Brain pericyte (primary cell): ENCODE results near the gene PCSK2.

Experiments
- DNase-seq: peaks from one replicate; pipeline ENCODE4 v3.0.0-alpha.2; 2012; ENCODE audit warnings: low read depth, low spot score

PCSK2 gene

GRCh38 chr20:17504066-17504897 lies 277.4 kb downstream of the PCSK2 start:
- DNase-seq = no peak

- DNase-seq = peak; percentile 15
Measured at GRCh38 chr20:17504898-17505635, 278.2 kb downstream of the PCSK2 start.

DNA sequence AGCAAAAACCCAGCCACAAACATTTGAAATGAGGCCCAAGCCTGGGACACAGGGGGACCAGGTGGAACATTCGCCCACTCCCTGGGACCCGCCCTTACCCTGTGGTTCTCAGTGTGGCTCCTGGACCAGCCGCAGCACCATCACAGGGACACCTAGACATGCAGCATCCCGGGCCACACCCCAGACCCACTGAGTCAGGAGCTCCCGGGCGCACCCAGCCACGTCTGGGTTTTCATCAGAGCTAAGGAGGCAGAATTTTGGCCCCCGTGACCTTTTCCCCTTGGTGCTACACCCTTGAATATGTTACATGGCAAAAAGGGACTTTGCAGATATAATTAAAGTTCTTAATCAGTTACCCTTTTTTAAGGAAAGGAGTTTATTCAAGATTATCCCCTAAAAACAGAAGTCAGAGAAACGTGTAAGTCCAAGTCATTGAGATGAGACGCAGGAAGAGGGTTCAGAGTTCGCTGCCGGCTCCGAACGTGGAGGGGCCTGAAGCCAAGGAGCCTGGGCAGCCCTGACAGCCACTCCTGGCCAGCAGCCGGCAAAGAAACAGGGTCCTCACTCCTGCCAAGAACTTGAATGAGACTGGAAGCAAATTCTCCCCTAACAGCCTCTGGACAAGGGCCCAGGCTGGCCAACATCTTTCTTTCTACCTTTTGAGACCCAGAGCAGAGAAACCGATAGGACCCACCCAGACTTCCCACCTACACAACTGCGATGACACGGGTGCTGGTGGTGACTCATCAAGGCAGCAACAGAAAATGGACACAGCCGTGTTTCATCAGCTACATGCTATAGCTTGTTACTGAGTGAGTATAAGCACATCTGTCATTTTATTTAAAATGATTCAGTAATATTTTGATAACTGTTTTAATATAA lies 279.0 kb downstream of the PCSK2 start:
- no peak for DNase-seq

DNA sequence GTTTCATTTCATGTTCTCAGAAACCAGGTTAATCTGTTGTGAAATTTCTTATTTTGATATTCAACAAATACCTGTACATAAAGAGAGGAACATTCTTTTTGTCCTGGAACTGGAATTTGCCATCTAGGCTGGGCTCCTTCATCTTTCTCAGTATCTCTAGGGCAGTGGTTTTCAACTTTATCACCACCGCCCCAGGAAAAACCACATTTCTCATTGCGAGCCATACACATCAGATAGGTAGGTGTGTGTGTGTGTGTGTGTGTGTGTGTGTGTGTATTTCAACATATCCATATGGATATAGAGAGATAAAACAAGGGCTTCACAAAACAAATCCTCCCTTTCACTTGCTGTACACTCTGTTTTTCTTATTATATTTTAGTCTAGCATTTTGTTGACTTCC lies 280.2 kb downstream of the PCSK2 start:
- DNase-seq = no peak

DNA sequence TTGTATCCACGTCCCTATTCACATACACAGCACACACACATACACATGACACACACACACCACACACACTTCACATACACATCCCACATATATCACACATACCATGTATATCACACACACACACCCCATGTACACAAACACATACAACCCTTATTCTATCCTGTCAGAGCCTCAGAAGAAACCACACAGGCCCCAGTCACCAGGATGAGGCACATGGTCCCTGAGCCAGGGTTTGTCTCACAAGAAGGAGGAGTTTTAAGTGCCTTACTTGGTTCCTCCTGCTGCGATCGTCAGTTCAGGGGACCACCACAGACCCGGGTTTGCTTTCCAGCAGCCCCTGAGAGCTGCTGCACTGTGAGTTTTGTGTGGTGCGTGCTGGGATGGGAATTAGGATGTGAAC lies 280.7 kb downstream of the PCSK2 start:
- no peak for DNase-seq

GRCh38 chr20:17508756-17509155 lies 281.9 kb downstream of the PCSK2 start:
- no peak for DNase-seq

- DNase-seq = no peak
Measured at GRCh38 chr20:17510548-17510947, 283.7 kb downstream of the PCSK2 start.

DNA sequence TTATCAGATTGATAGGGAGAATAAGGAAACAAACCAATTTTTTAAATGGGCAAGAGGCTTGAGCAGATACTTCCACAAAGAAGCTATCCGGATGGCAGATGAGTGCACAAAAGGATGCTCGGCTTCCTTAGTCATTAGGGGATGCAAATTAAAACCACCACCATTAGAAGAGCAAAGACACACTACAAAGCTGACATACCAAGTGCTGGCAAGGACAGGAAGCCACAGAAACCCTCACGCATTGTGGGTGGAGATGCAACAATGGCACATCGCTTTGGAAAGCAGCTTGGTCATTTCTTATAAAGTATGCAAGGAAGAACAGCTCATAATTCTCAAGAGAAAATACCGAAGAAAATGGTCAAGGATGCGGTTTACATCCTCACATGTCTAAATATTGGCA lies 284.6 kb downstream of the PCSK2 start:
- no peak for DNase-seq

GRCh38 chr20:17513939-17514338 lies 287.1 kb downstream of the PCSK2 start:
- no peak for DNase-seq

- no peak for DNase-seq
Measured at GRCh38 chr20:17515053-17515452, 288.2 kb downstream of the PCSK2 start.

- no peak for DNase-seq
Measured at GRCh38 chr20:17518339-17519052, 291.7 kb downstream of the PCSK2 start.

- no peak for DNase-seq
Measured at GRCh38 chr20:17519606-17520285, 292.9 kb downstream of the PCSK2 start.

- DNase-seq = no peak
Measured at GRCh38 chr20:17520583-17520982, 293.7 kb downstream of the PCSK2 start.

DNA sequence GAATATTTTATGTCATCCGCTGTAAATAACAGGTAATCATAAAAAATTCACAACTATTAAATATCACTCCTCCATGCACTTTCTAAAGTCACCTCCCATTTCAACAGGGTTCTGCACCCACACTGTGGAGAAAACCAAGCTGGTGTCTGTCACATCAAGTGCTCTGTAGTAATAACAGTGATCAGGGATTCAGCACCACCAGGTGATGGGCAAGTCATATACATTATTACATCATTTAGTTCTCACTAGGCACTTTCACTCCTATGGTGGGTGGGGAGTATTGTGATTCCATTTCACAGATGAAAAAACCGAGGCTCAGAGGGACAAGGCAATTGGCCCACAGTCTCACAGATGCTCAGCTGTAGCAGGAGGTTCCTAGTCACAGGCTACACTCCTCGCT lies 295.7 kb downstream of the PCSK2 start:
- no peak for DNase-seq

DNA sequence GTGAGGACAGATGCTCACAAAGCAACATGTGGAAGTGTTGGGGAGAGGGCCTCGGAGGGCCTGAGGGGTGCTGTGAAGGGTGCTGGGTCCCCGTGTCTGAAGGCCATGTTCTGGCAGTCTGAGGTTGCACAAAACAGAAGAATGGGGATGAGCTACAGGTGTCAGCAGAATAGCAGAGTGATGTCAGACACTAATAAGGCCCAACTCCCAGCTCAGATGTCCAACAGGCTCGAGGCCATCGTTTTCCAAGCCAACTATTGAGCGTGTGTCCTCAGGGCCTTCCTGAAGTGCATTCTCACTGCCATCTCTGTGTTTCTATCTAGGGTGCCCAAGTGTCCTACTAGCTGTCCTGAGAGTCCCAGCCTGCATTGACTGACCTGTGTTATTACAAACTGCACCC lies 296.5 kb downstream of the PCSK2 start:
- DNase-seq = no peak

- DNase-seq = no peak
Measured at GRCh38 chr20:17524560-17524959, 297.7 kb downstream of the PCSK2 start.

DNA sequence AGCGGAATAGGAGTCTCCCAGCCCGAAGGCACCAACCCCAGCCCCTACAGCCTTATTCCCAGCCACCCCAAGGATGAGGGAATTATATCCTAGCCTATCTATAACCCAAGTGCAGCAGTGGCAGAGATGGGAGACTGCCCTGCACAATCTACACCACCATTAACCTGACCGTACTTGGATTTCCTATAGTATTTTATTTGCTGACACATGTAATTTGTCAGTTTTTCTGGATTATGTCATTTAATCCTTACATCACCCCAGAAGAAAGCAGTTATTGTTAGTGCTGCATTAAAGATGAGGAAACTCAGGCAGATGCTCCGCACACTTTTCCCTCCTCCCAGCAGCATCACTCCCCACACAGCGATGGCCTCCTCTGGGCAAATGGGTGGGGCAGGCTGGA lies 298.3 kb downstream of the PCSK2 start:
- DNase-seq = no peak

GRCh38 chr20:17525650-17526049 lies 298.8 kb downstream of the PCSK2 start:
- DNase-seq = no peak

- no peak for DNase-seq
Measured at GRCh38 chr20:17529586-17529985, 302.7 kb downstream of the PCSK2 start.

DNA sequence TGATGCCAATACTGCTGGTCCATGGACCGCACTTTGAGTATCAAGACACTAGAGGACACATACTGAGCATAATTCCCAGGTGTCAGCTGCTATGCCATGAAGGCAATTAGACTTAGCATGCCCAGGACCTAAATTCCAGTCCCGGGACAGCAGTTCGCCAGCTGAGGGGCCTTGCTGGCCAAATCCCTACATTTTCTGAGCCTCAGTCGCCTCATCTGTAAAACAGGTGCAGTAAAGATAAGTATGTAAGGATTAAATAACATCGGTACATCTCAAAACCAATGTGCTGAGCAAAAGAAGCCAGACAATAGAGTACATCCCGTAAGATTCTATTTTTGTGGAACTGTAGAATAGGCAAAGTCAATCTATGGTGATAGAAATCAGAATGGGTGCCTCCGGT lies 303.3 kb downstream of the PCSK2 start:
- DNase-seq = no peak
